ENCODE data around the gene MAST4. TPM values are rescaled to one million over a fixed set of nuclear protein-coding genes. Genes with fewer than 3 reads are reported as not detected.

The MAST4 gene
- polyA plus RNA-seq, 1 experiment: 11.6 TPM

GRCh38 chr5:67133776-67134175, 537.6 kb downstream of the MAST4 start:
- no peak for DNase-seq (ENCODE audit: low read depth, low spot score)
- H3K27me3 ChIP-seq (ENCODE audit: control insufficient read depth, insufficient read depth, low read length): no peaks in the 10 kb centered on the region
- no peaks in the 10 kb centered on the region for H3K9me3 ChIP-seq (ENCODE audit: control insufficient read depth, insufficient read depth, low read length)
- no peak overlapping the region for H3K27ac ChIP-seq (ENCODE audit: low read depth, low read length)
- TF ChIP-seq CTCF (IDR thresholded peaks at IDR 0.05; ENCODE audit: low read depth, low read length): no peak
- ChIA-PET POLR2A (no interaction called here), CTCF (no interaction called here)
- H3K4me3 ChIP-seq (ENCODE audit: low read depth, low read length): no peak overlapping the region

GRCh38 chr5:67135381-67135984, 539.3 kb downstream of the MAST4 start:
- no peak overlapping the region for H3K27ac ChIP-seq (ENCODE audit: low read depth, low read length)
- no peak for TF ChIP-seq CTCF (IDR thresholded peaks at IDR 0.05; ENCODE audit: low read depth, low read length)
- DNase-seq (ENCODE audit: low read depth, low spot score): no peak
- ChIA-PET CTCF (no interaction called here), POLR2A (no interaction called here)
- no peaks in the 10 kb centered on the region for H3K27me3 ChIP-seq (ENCODE audit: control insufficient read depth, insufficient read depth, low read length)
- H3K9me3 ChIP-seq (ENCODE audit: control insufficient read depth, insufficient read depth, low read length): no peaks in the 10 kb centered on the region
- no peak overlapping the region for H3K4me3 ChIP-seq (ENCODE audit: low read depth, low read length)

DNA sequence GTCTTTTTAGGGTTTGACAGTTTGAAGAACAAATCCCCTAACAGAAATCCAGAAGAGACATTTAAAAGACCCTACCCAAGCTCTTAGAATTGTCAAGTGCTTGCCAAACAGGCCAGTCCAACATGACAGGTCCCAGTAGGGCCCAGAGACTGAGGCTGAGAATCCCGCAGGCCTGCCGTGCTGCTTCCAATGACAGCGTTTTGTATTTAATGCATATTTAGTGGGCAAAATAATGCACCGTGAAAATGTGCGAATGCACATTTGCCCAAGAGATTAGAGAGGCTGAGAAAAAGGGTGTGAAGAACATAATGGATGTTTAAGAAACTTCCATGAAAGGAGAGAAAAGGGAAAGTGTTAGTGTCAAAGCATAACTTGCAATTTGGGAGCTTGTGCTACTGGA, 542.8 kb downstream of the MAST4 start:
- no peak for DNase-seq (ENCODE audit: low read depth, low spot score)
- no peak for TF ChIP-seq CTCF (IDR thresholded peaks at IDR 0.05; ENCODE audit: low read depth, low read length)
- Histone ChIP-seq H3K9me3 (ENCODE audit: control insufficient read depth, insufficient read depth, low read length) (no peaks in the 10 kb centered on the region), H3K4me3 (ENCODE audit: low read depth, low read length) (no peak overlapping the region), H3K27me3 (ENCODE audit: control insufficient read depth, insufficient read depth, low read length) (no peaks in the 10 kb centered on the region), H3K27ac (ENCODE audit: low read depth, low read length) (no peak overlapping the region)
- ChIA-PET POLR2A (no interaction called here), CTCF (interaction anchor here (0.7 to 1.3 kb wide), 3 partner anchors 11 to 151 kb away, joined by 3 to 10 read pairs (median 7); no protein-coding TSS in a partner anchor)

DNA sequence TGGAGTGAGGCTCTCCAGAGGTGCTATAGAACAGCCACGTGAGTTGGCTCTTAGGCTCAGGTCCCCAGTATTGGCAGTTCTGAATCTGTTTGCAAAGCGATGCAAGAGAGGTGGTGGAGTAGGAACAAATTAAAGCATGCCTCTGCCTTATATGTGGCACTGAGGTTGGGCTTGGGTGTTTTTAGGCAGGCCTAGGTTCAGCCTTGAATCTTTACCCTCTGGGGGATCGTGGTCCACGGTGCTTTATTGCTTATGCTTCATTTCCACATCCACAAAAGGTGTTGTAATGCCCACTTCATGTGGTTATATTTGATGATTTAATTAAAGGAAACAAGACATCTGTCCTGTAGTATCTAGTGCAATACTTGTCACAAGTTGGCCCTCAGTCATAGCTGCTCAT, 544.2 kb downstream of the MAST4 start:
- no peaks in the 10 kb centered on the region for H3K9me3 ChIP-seq (ENCODE audit: control insufficient read depth, insufficient read depth, low read length)
- POLR2A ChIA-PET: no interaction called here
- no peak overlapping the region for H3K27ac ChIP-seq (ENCODE audit: low read depth, low read length)
- no peak overlapping the region for H3K4me3 ChIP-seq (ENCODE audit: low read depth, low read length)
- DNase-seq (ENCODE audit: low read depth, low spot score): no peak
- CTCF ChIA-PET: interaction anchor here (1.3 kb wide), 1 partner anchor 10 kb away, joined by 10 read pairs; no protein-coding TSS in a partner anchor
- no peak for TF ChIP-seq CTCF (IDR thresholded peaks at IDR 0.05; ENCODE audit: low read depth, low read length)
- H3K27me3 ChIP-seq (ENCODE audit: control insufficient read depth, insufficient read depth, low read length): no peaks in the 10 kb centered on the region

GRCh38 chr5:67141644-67142043, 545.5 kb downstream of the MAST4 start:
- no peaks in the 10 kb centered on the region for H3K9me3 ChIP-seq (ENCODE audit: control insufficient read depth, insufficient read depth, low read length)
- H3K27ac ChIP-seq (ENCODE audit: low read depth, low read length): no peak overlapping the region
- H3K27me3 ChIP-seq (ENCODE audit: control insufficient read depth, insufficient read depth, low read length): no peaks in the 10 kb centered on the region
- DNase-seq (ENCODE audit: low read depth, low spot score): no peak
- CTCF ChIA-PET: no interaction called here
- no peak for TF ChIP-seq CTCF (IDR thresholded peaks at IDR 0.05; ENCODE audit: low read depth, low read length)
- POLR2A ChIA-PET: no interaction called here
- H3K4me3 ChIP-seq (ENCODE audit: low read depth, low read length): no peak overlapping the region
